ENCODE measurements around the gene GNAT3.

GNAT3 gene
- 0 reads per million in 2 experiments for total RNA-seq

- no peak for DNase-seq (ENCODE audit: low read depth)
These were observed at the start of gene GNAT3 for GRCh38 chr7:80511964-80512363. GNAT3 (minus strand) TSS chr7:80512064; CDS start chr7:80511926, 138 bp downstream.

GRCh38 chr7:80558116-80558515 lies 46.3 kb upstream of the GNAT3 start:
- DNase-seq (ENCODE audit: low read depth) = no peak

DNA sequence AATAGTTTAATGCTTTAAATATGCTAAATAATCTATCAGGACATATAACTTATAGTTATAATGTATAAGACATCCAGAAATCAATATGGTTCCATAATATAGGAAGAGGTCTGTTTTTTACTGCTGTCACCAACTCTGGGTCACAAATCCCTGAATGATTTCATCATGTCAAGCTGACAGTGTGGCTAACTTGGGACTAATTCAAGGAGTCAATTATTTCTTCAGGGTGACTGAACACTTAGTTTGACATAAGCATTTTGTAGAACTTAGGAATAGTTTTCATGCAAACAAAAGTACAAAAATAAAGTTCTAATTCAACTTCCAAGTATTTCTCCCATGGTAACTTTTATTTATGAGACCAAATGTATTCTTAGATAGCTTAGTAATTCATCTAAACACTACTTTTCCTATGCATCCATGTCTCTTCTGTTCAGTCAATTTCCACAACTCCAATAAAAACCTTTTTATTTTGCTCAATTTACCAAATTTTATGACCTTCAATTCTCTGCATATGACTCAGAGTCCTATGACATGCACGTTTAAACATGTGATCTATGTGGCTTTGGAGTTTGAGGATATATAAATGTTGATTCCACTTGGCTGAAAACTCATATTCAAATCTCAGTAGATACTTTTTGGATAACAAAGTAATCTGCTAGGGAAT lies 40.3 kb upstream of the GNAT3 start:
- DNase-seq (ENCODE audit: low read depth) = no peak

- no peak for DNase-seq (ENCODE audit: low read depth)
These were observed 38.1 kb upstream of the GNAT3 start for GRCh38 chr7:80550005-80550404.

DNA sequence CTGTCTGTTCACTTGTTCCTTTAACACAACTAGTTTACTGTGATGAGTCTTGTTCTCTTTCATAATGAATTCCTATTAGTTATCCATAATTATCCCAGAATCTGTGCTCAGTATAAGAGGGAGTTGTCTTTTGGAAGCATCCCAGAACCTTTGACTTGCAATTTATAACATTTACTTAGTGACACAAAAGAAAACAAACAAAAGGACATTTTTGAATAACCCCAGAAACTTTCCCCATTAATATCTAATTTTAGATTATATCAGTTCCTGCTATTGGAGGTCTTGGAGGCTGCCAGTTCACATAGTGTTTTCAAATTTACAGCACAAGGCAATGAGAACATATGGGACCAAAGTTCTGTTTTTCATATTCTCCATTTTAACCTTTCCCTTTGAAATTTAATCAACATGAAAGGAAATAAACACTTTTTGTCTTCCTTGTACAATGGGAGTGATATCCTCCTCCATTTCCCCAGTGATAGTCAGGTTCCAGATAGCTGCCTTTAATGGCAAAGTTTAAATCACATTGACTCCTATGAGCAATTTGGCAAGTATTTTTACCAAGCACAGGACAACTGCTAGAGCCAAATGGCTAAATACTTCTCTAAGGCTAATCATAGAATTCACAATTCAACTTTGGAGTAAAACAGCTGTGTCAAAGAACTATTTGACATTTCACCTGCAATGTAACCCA lies 37.1 kb upstream of the GNAT3 start:
- DNase-seq (ENCODE audit: low read depth) = no peak

DNA sequence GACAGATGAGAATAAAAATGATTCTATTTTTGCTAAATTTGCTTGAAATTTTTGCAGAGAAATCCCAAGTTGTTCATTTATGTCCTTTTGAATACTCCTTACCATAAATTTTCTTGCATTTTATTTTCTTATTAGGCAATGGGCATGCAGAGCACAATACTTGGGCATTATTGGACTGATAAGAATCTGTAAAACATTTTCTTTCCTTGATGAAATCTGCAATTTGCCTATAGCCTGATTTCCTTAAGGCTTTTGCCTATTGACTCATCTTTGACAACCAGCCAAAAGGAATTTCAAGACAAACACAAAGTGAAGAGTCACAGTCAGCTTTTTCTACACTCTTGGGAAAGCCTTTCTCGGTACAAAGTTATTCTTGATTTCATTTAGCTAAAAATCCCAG lies 30.5 kb upstream of the GNAT3 start:
- no peak for DNase-seq (ENCODE audit: low read depth)

GRCh38 chr7:80540836-80541235 lies 29.0 kb upstream of the GNAT3 start:
- DNase-seq (ENCODE audit: low read depth) = no peak

GRCh38 chr7:80537091-80537490 lies 25.2 kb upstream of the GNAT3 start:
- DNase-seq (ENCODE audit: low read depth) = no peak

GRCh38 chr7:80536426-80536825 lies 24.6 kb upstream of the GNAT3 start:
- no peak for DNase-seq (ENCODE audit: low read depth)

DNA sequence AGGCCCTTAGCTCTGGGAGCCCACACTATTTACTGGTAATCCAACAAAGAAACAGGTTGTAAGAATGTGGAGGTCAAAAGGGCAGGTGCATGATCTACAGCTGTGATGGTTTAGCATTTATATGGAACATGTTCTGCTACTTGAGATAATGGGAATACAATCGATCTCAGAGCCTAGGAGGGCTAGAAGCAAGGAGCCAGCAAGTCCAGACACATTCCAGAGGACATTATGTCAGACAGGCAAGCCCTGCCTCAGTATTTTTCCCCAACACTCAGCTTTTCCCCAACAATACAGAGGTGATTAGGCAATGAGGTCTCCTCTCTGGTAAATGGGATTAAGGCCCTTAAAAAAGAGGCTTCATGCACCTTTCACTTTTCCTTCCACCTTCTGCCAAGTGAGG lies 21.4 kb upstream of the GNAT3 start:
- DNase-seq (ENCODE audit: low read depth) = no peak

GRCh38 chr7:80532153-80532552 lies 20.3 kb upstream of the GNAT3 start:
- no peak for DNase-seq (ENCODE audit: low read depth)

GRCh38 chr7:80530136-80530535 lies 18.3 kb upstream of the GNAT3 start:
- DNase-seq (ENCODE audit: low read depth) = no peak

GRCh38 chr7:80529362-80529761 lies 17.5 kb upstream of the GNAT3 start:
- no peak for DNase-seq (ENCODE audit: low read depth)

DNA sequence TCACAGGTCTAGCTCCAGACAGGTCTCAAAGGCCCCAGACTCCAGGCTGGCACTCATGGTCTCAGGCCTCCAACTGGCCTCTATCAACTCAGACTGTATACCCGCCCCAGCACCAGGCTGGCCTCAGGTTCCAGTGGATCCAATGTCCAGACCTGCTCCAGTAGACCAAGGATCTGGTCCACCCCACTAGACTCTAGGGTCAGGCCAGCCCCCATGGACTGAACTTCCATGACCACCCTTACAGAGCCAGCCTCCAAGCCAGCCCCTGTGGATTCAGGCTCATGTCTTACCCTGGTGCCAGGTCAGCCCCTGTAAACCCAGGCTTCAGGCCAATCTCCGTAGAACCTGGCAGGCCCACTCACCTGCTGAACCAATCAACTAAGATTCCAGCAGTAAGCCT lies 16.8 kb upstream of the GNAT3 start:
- no peak for DNase-seq (ENCODE audit: low read depth)

- no peak for DNase-seq (ENCODE audit: low read depth)
These were observed 14.6 kb upstream of the GNAT3 start for GRCh38 chr7:80526472-80526871.

DNA sequence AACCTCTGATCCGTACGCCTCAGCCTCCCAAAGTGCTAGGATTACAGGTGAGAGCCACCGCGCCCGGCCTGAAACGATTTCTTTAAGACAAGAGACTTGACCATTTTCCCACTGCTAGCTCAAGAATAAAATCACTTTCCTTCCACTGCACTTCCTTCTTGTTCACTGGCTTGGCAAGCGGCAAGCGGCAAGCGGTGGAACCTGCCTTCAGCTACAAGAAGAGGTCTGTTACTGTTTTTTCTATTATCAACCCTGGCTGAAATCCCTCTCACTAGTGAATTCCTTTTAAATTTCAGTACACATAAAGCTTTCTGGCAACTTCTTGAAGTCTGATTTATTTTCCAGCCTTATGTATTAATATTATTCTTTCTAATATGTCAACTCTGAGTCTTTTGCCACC lies 12.8 kb upstream of the GNAT3 start:
- DNase-seq (ENCODE audit: low read depth) = no peak

DNA sequence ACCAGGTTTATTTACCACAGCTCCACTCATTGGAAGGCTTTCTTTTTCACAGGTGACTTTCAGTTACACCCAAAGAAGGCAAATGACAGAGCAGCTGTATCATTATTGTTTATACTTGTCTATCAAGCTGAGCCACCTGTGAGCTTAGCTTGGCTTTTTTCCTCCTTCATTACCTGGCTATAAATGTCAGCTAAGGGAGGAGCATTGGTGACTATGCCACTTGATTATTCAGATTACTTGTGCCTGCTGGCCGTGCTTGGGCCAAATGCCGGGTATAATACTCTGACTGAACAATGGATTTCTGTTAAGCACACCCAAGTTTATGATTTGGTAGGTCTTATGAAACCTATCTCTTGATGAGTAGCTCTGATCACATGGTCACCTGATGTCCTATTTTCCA lies 9.9 kb upstream of the GNAT3 start:
- no peak for DNase-seq (ENCODE audit: low read depth)

GRCh38 chr7:80520199-80520598 lies 8.3 kb upstream of the GNAT3 start:
- no peak for DNase-seq (ENCODE audit: low read depth)

- DNase-seq (ENCODE audit: low read depth) = no peak
These were observed 5.5 kb upstream of the GNAT3 start for GRCh38 chr7:80517282-80517747.

- DNase-seq (ENCODE audit: low read depth) = no peak
These were observed 3.4 kb upstream of the GNAT3 start for GRCh38 chr7:80515298-80515697.

- DNase-seq (ENCODE audit: low read depth) = no peak
These were observed 1.8 kb downstream of the GNAT3 start for GRCh38 chr7:80510021-80510420.

GRCh38 chr7:80508440-80508839 lies 3.4 kb downstream of the GNAT3 start:
- DNase-seq (ENCODE audit: low read depth) = no peak

GRCh38 chr7:80505900-80506500 lies 5.9 kb downstream of the GNAT3 start:
- DNase-seq (ENCODE audit: low read depth) = no peak
